Skeletal muscle cell (primary cell): Measurements from ENCODE around the gene CERS5.
"Not testable (repeated sequence)": the region's sequence is repeated elsewhere in the genome, so short reads cannot be mapped to it uniquely, and the experiment has no call there.

Experiments used
- DNase-seq: peaks from one replicate; pipeline ENCODE4 v3.0.0-alpha.2; 2010; ENCODE audit warnings: low read depth
- H3K4me3 ChIP-seq: 2 replicates; pipeline ENCODE4 v1.5.1; 2011; ENCODE audit warnings: low read depth, mild to moderate bottlenecking, control low read depth, low read length, moderate library complexity

CERS5 gene

DNA sequence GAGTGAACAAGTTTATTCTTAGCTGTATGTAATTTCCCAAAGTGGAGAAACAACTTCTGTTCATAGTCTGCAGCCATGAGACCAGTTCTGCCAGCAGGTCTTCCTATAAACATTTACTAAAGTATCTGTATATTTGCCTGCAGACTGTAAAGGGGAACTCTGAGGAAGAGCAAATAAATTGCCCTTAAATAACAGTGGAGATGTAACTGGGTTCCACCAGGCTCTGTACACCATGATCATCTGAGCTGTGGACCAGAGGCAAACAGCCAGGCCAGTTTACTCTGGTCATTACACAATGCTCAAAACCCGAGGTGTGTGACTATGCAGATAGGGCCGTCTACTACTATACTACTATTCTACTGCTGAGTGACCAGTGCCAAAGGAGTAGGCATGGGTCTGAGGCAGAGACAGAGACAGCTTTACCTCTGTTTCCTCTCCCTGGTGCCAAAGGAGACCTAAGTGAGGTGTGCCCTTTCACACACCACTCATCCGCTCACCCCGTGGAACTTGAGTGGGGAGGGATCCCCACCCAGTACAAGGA lies 21.1 kb upstream of the CERS5 start:
- DNase-seq: no peak

GRCh38 chr12:50187084-50187900 lies 20.1 kb upstream of the CERS5 start:
- peak; percentile 75 for DNase-seq

More for the DNA sequence above, 21.1 kb upstream of the CERS5 start:
- no peak overlapping the region for H3K4me3 ChIP-seq

GRCh38 chr12:50186681-50187080 lies 19.5 kb upstream of the CERS5 start:
- no peak for DNase-seq
- no peak overlapping the region for H3K4me3 ChIP-seq

More at GRCh38 chr12:50187084-50187900, 20.1 kb upstream of the CERS5 start:
- no peak overlapping the region for H3K4me3 ChIP-seq

GRCh38 chr12:50185970-50186663 lies 18.9 kb upstream of the CERS5 start:
- no peak for DNase-seq
- H3K4me3 ChIP-seq: no peak overlapping the region

DNA sequence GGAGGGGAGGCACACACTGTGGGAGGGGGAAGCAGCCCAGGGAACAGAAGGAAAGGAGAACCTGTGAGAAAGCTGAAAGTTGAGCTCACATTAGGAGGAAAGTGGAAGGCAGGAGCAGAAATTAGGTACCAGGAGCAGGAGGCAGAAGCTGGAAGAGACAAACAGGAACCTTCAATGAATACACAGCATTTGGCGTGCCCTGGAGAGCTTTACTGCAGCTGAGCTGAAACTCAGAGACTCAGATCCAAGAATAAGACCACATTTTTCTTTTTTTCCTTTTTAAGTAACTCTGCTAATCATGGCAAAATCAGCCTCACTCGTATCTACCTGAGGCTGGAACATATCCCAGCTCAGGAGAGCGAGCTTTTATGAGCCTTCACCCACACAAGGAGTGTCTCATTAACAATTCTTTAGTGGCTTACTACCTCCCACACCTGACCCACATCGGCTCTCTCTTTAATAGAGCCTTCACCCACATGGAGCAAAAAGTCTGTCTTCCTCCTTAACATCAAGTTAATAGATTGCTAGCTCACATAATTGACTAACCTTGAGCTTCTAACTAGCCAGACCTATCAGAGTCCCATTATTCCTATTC lies 18.2 kb upstream of the CERS5 start:
- H3K4me3 ChIP-seq: no peak overlapping the region
- DNase-seq: no peak

DNA sequence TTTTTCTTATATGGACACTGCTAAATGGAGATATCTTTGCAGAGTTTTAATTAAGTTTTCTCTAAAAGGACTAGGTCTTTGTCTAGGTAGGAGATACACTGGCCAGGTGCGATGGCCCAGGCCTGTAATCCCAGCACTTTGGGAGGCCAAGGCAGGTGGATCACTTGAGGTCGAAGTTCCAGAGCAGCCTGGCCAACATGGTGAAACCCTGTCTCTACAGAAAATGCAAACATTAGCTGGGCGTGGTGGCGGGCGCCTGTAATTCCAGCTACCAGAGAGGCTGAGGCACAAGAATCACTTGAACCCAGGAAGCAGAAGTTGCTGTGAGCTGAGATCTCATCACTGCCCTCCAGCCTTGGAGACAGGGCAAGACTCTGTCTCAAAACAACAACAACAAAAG lies 17.1 kb upstream of the CERS5 start:
- H3K4me3 ChIP-seq: no peak overlapping the region
- no peak for DNase-seq

GRCh38 chr12:50182461-50182860 lies 15.3 kb upstream of the CERS5 start:
- H3K4me3 ChIP-seq: no peak overlapping the region
- DNase-seq: no peak

GRCh38 chr12:50181691-50182090 lies 14.5 kb upstream of the CERS5 start:
- H3K4me3 ChIP-seq: no peak overlapping the region
- no peak for DNase-seq

GRCh38 chr12:50175716-50176026 lies 8.5 kb upstream of the CERS5 start:
- DNase-seq: no peak
- H3K4me3 ChIP-seq: no peak overlapping the region

- no peak overlapping the region for H3K4me3 ChIP-seq
- DNase-seq: no peak
Observed at GRCh38 chr12:50174971-50175715, 8.0 kb upstream of the CERS5 start.

DNA sequence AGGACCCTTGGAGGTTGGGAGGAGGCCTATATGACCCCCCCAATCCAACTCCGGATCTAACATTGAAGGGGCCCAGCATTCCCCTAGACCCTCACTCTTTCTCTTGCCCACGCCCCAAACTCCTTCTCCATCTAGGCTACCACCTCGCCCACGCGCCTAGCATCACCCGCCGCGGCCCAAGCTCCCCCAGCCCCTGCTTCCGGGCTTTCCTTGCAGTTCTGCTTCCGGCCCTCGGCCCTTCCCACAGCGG lies 445 bp downstream of the CERS5 start:
- no peak for DNase-seq
- peak overlapping the region; percentile 90 for H3K4me3 ChIP-seq

GRCh38 chr12:50164963-50165362 lies 2.2 kb downstream of the CERS5 start:
- no peak for DNase-seq

GRCh38 chr12:50162230-50162629 lies 4.9 kb downstream of the CERS5 start:
- no peak overlapping the region for H3K4me3 ChIP-seq
- DNase-seq: peak; percentile 21

More at GRCh38 chr12:50164963-50165362, 2.2 kb downstream of the CERS5 start:
- H3K4me3 ChIP-seq: no peak overlapping the region

- H3K4me3 ChIP-seq: no peak overlapping the region
- DNase-seq: no peak
Observed at GRCh38 chr12:50160643-50161042, 6.5 kb downstream of the CERS5 start.

DNA sequence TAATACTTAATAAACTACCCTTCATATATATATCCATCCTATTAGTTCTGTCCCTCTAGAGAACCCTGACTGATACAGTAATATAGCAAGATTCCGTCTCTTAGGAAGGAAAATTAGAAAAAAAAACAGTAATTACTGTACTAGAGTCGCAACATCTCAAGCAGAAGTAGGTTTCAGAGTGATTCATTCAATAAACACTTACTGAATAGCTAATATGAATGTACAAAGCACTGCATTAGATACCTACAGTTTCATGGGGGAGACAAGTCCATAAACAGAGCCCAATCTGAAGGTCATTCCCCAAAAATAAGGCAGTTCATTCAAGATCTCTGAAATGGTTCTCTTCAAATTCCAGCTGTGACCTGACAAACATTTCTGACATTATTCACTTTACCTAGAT lies 9.9 kb downstream of the CERS5 start:
- H3K4me3 ChIP-seq: no peak overlapping the region
- DNase-seq: no peak

DNA sequence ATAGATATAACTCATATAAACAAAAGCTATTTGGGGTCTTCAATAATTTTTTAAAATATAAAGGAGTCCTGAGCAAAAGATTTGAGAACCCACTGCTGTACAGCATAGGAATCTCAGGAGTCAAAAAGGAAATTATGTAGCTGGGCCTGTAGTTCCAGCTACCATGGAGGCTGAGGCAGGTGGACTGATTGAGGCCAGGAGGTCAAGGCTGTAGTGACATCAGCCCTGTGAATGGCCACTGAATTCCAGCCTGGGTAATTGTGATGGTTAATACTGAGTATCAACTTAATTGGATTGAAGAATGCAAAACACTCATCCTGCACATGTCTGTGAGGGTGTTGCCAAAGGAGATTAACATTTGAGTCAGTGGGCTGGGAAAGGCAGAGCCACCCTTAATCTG lies 10.5 kb downstream of the CERS5 start:
- no peak for DNase-seq

DNA sequence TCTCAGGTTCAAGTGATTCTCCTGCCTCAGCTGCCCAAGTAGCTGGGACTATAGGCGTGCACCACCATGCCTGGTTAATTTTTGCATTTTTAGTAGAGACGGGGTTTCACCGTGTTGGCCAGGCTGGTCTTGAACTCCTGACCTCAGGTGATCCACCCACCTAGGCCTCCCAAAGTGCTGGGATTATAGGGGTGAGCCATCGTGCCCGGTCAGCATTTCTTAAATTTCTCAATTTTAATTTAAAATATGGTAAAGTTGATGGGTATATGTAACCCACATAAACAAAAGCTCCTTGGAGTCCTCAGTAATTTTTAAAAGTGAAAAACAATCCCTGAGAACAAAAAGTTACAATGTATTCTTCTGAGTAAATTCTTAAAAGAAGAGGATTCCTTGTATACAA lies 12.2 kb downstream of the CERS5 start:
- DNase-seq, H3K4me3 ChIP-seq: not testable (repeated sequence)

More for the DNA sequence above, 10.5 kb downstream of the CERS5 start:
- H3K4me3 ChIP-seq: no peak overlapping the region

GRCh38 chr12:50151047-50151687 lies 16.0 kb downstream of the CERS5 start:
- DNase-seq: no peak
- H3K4me3 ChIP-seq: no peak overlapping the region

DNA sequence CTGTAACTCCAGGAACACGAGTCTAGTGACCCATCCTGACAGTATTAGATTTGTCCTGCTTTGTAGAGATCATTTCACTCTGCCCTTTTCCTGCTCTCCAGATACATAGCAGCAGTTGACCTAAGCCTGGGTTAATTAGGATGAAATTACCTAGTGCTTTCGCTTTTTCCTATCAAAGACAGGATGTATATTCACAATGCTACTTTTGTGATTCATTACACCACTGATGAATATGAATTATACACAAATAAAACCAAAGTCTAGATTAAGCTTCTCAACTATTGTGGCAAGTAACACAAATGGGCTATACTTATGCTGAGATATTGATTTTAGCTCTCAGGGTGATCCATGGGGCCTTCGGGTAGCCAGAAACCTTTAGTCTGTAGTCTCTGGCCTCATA lies 17.9 kb downstream of the CERS5 start:
- H3K4me3 ChIP-seq: no peak overlapping the region
- DNase-seq: no peak
